Upper lobe of left lung (tissue), 6 donors: ENCODE results near the gene MAFF. TPM values are rescaled to one million over a fixed set of nuclear protein-coding genes. Genes with fewer than 3 reads are reported as not detected.

ENCODE experiments used
- ATAC-seq, 2 donors: fragments of 200-7000 bp; cut with Tn5 transposase; one replicate each; pipeline ENCODE4 v1.9.1; 2022; ENCODE audit warnings: mild to moderate bottlenecking in 2 of 2, moderate library complexity in 2 of 2; ENCODE audit not compliant: low FRiP score in 2 of 2
- DNase-seq, 2 donors: peaks; one replicate each; pipeline ENCODE4 v3.0.0-alpha.2; 2019 to 2020
- H3K27ac ChIP-seq, 4 donors: fragments of 200-600 bp; sonication (generic); one replicate each; pipeline ENCODE4 v1.5.1; 2016 to 2019
- H3K27me3 ChIP-seq, 4 donors: fragments of 200-600 bp; sonication (generic); one replicate each; pipeline ENCODE4 v1.5.1; 2017 to 2019
- H3K36me3 ChIP-seq, 4 donors: fragments of 200-600 bp; sonication (generic); one replicate each; pipeline ENCODE4 v1.5.1; 2016 to 2019
- H3K4me1 ChIP-seq, 4 donors: fragments of 200-600 bp; sonication (generic); one replicate each; pipeline ENCODE4 v1.5.1; 2018 to 2019
- H3K4me3 ChIP-seq, 4 donors: fragments of 200-600 bp; sonication (generic); one replicate each; pipeline ENCODE4 v1.5.1; 2017 to 2019; ENCODE audit warnings: mild to moderate bottlenecking in 2 of 4, moderate library complexity in 1 of 4
- H3K9me3 ChIP-seq, 4 donors: fragments of 200-600 bp; sonication (generic); one replicate each; pipeline ENCODE4 v1.5.1; 2018 to 2019
- EP300 ChIP-seq, 4 donors: sonication (generic); formaldehyde crosslinking; IDR thresholded peaks; one replicate each; pipeline ENCODE4 v1.5.1; 2017; ENCODE audit warnings: antibody characterized with exemption in 4 of 4, control low read depth in 2 of 4
- POLR2A ChIP-seq, 4 donors: fragments of 450-650 bp; IDR thresholded peaks; one replicate each; pipeline ENCODE4 v1.5.1; 2016 to 2017; ENCODE audit warnings: antibody characterized with exemption in 4 of 4, mild to moderate bottlenecking in 2 of 4
- POLR2AphosphoS5 ChIP-seq, 2 donors: sonication (generic); formaldehyde crosslinking; IDR thresholded peaks; one replicate each; pipeline ENCODE4 v1.5.1; 2017; ENCODE audit warnings: antibody characterized with exemption in 2 of 2
- WGBS, 2 donors: methylation state at CpG; one replicate each; pipeline ENCODE4 v1.1.5; 2017 to 2018; 5-methylcytosine and 5-hydroxymethylcytosine counted together
- total RNA-seq, 6 donors: library from RNA; depleted of rRNA in 4 of 6; stranded (reverse); fragments of >200 nt in 4 of 6; gene quantifications; one replicate each; pipeline versions ENCODE4 v1.1.0 to v1.2.1, GENCODE V29; 2016 to 2021
- TF ChIP-seq, protein P1 (sequence below), 6 experiments: fragments of 450-650 bp in 4 of 6; fragments of 200-600 bp in 2 of 6; sonication (generic) in 2 of 6; IDR thresholded peaks; one replicate each; pipeline ENCODE4 v1.5.1; 2016 to 2019; ENCODE audit warnings: antibody characterized with exemption in 6 of 6
- donor health status: DM: no; HTN: no; CAD: no; lungs with moderate emphysema.
- donor health status: DM: no; HTN: yes; CAD: no; lungs with severe emphysema.

The MAFF gene
- total RNA-seq, 6 donors from 2014 or later, result 25.1 to 75.7 (median 44.5) TPM

DNA sequence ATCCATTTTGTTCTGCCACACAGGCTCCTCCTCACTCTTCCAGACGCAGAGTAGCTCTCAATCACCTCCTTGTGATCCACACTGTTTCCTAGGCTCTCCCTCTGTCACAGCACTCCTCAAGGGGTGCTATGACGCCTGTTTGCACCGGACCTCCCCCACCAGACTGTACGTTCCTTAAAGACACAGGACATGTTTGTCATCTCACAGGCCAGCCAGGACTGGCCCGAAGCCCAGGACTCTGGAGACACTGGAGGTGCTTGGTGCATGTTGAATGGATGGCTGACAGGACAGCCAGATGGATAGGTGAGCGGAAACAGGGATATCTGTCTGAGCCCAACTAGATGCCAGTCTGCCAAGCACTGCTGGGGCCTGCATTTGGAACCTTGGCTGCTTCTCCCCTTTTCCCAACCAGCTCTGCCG, 33.8 kb upstream of the MAFF start:
- TF ChIP-seq EP300 (IDR thresholded peaks at IDR 0.05) (no peak), POLR2AphosphoS5 (IDR thresholded peaks at IDR 0.05) (no peak), POLR2A (IDR thresholded peaks at IDR 0.05) (no peak)
- TF ChIP-seq, protein P1, sequence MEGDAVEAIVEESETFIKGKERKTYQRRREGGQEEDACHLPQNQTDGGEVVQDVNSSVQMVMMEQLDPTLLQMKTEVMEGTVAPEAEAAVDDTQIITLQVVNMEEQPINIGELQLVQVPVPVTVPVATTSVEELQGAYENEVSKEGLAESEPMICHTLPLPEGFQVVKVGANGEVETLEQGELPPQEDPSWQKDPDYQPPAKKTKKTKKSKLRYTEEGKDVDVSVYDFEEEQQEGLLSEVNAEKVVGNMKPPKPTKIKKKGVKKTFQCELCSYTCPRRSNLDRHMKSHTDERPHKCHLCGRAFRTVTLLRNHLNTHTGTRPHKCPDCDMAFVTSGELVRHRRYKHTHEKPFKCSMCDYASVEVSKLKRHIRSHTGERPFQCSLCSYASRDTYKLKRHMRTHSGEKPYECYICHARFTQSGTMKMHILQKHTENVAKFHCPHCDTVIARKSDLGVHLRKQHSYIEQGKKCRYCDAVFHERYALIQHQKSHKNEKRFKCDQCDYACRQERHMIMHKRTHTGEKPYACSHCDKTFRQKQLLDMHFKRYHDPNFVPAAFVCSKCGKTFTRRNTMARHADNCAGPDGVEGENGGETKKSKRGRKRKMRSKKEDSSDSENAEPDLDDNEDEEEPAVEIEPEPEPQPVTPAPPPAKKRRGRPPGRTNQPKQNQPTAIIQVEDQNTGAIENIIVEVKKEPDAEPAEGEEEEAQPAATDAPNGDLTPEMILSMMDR (IDR thresholded peaks at IDR 0.05), result no peak
- no peaks in the 10 kb centered on the region for H3K27me3 ChIP-seq
- H3K27ac ChIP-seq, result peak overlapping the region in 1 of 4 donors; percentile 30
- no peaks in the 10 kb centered on the region for H3K9me3 ChIP-seq
- H3K36me3 ChIP-seq, result peaks cover 0 to 3% (median 1%) of the 10 kb centered on the region in 4 donors
- peaks cover 7 to 14% (median 12%) of the 10 kb centered on the region in 4 donors for H3K4me1 ChIP-seq
- ATAC-seq, result no peak
- DNase-seq, result no peak
- no peak overlapping the region for H3K4me3 ChIP-seq
- WGBS, 2 donors, result 62 to 75% methylated on average over 7 of the region's 7 CpGs

DNA sequence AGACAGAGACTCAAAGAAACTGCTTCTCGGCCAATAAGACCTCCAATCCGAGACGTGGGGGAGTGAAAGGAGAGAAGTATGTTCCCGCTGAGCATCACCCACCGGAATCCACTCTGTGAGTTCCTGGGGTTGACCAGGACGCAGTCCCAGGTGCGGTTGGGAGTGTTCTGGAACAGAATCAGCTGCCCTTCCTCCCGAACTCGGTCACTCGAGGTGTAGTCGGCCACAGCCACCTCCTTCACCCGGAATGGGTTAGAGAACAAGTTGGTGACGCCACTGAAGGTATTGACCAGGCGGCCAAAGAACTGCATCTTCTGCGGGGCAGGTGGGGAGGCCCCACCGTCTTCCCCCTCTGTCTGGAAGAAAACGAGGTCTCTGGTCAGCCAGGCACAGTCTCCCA, 32.7 kb upstream of the MAFF start:
- no peaks in the 10 kb centered on the region for H3K27me3 ChIP-seq
- H3K27ac ChIP-seq, result no peak overlapping the region
- H3K36me3 ChIP-seq, result peaks cover 0 to 3% (median 1%) of the 10 kb centered on the region in 4 donors
- peaks cover 14 to 20% (median 19%) of the 10 kb centered on the region in 4 donors for H3K4me1 ChIP-seq
- no peaks in the 10 kb centered on the region for H3K9me3 ChIP-seq
- no peak overlapping the region for H3K4me3 ChIP-seq
- 92 to 94% methylated on average over 17 of the region's 17 CpGs for WGBS, 2 donors
- TF ChIP-seq EP300 (IDR thresholded peaks at IDR 0.05) (no peak), POLR2A (IDR thresholded peaks at IDR 0.05) (no peak), POLR2AphosphoS5 (IDR thresholded peaks at IDR 0.05) (no peak)
- TF ChIP-seq, protein P1 (IDR thresholded peaks at IDR 0.05), result no peak
- DNase-seq (no peak), ATAC-seq (no peak)

DNA sequence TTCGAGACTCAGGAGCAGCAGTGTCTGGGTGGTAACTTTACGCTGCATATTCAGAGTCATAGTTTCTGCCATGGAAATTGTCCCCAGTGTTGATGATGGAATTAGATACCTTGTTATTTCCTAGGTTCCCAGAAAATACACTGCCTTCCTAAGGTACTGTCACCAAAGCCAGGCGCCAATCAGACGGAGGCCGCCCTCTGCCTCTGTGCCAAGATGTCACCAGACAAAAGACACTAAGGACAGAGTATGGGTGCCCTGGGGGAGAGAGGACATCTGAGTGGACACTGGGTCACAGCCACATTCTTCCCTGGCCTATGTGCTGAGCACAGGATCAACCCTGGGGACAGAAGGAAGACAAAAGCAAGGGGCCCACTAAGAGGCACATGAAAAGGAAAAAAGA, 31.3 kb upstream of the MAFF start:
- ATAC-seq (no peak), DNase-seq (no peak)
- Histone ChIP-seq H3K27ac (no peak overlapping the region), H3K36me3 (peaks cover 0 to 3% (median 1%) of the 10 kb centered on the region in 4 donors), H3K4me3 (no peak overlapping the region), H3K4me1 (peaks cover 18 to 29% (median 22%) of the 10 kb centered on the region in 4 donors), H3K27me3 (no peaks in the 10 kb centered on the region), H3K9me3 (no peaks in the 10 kb centered on the region)
- TF ChIP-seq EP300 (IDR thresholded peaks at IDR 0.05), result no peak
- TF ChIP-seq, protein P1 (IDR thresholded peaks at IDR 0.05), result no peak
- no peak for TF ChIP-seq POLR2AphosphoS5 (IDR thresholded peaks at IDR 0.05)
- TF ChIP-seq POLR2A (IDR thresholded peaks at IDR 0.05), result no peak
- 95 to 97% methylated on average over 4 to 5 of the region's 5 CpGs for WGBS, 2 donors

DNA sequence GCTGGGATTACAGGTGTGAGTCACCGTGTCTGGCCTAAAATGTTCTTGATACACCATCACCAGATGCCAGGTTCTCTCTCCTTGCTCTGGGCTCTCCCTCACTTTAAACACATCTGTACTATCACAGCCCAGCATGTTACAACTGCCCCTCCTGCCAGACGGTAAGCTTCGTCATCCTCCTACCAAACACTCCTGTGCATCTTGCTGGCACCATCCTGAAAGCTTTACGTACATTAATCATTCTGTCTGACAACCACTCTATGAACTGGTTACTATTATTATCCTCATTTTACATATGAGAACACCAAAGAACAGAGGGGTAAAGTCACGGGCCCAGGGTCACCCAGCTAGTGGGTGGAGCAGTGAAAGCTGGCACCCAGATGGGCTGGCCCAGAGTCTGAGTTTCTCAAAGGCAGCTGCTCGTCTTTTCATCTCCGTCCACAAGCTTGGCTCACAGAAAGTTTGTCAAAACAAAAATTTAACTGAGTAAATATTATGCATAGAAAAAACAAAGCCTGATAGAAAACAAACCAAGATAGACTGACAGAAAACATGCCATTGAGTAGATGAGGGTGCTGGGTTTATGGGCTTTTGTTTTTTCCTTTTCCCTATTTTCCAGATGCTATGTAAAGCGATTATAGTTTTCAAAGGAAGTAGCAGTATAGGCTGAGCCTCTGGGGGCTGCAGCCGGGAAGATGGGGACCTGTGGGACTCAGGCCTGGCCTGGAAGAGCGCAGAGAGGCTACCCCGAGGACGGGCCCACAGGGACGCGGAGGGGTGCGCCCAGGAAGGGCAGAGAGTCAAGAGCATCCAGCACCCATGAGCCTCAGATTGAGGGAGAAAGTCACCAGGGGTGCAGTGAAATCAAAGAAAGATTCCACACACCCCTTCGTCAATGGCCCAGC, 29.6 kb upstream of the MAFF start:
- DNase-seq (peak in 1 of 2 donors; percentile 56), ATAC-seq (no peak)
- Histone ChIP-seq H3K36me3 (peaks cover 0 to 2% (median 0%) of the 10 kb centered on the region in 4 donors), H3K4me3 (no peak overlapping the region), H3K27me3 (no peaks in the 10 kb centered on the region), H3K27ac (peak overlapping the region; percentile 50 to 79 (median 62)), H3K4me1 (peaks cover 32 to 46% (median 36%) of the 10 kb centered on the region in 4 donors), H3K9me3 (no peaks in the 10 kb centered on the region)
- TF ChIP-seq, protein P1 (IDR thresholded peaks at IDR 0.05), result no peak
- TF ChIP-seq POLR2A (IDR thresholded peaks at IDR 0.05) (no peak), EP300 (IDR thresholded peaks at IDR 0.05) (no peak), POLR2AphosphoS5 (IDR thresholded peaks at IDR 0.05) (no peak)
- 66 to 67% methylated on average over 16 of the region's 16 CpGs for WGBS, 2 donors
